Caco-2 (cell line): Measurements from ENCODE around the gene AIFM1. TPM values are rescaled to one million over a fixed set of nuclear protein-coding genes. Genes with fewer than 3 reads are reported as not detected.

Experiments
- BruUV-seq: library from RNA; stranded (reverse); fragments of 400-500 nt; replicated peaks from 2 replicates; lab custom pipeline; 2021; lab: Mats Ljungman, UMichigan
- CTCF ChIA-PET: fragments of 300-600 bp; sonication (Branson Sonifier 250); formaldehyde crosslinking; loops from one replicate; lab custom pipeline; 2022; ENCODE audit warnings: antibody characterized with exemption; lab: Charles Lee
- POLR2A ChIA-PET: fragments of 300-600 bp; sonication (Branson Sonifier 250); formaldehyde crosslinking; loops from one replicate; lab custom pipeline; 2022; ENCODE audit warnings: antibody characterized with exemption; lab: Charles Lee
- DNase-seq, 2 experiments: peaks; one replicate each; pipeline versions ENCODE4 v3.0.0 to v3.0.0-alpha.2; 2020 to 2022
- H3K27me3 ChIP-seq: replicated peaks from 2 replicates; pipeline ENCODE4 v1.6.0; 2011; ENCODE audit warnings: low read length; ENCODE audit not compliant: control insufficient read depth, insufficient read depth
- H3K36me3 ChIP-seq: 2 replicates; pipeline ENCODE4 v1.5.1; 2011; ENCODE audit warnings: low read length; ENCODE audit not compliant: control insufficient read depth, insufficient read depth
- H3K4me1 ChIP-seq: fragments of 250-450 bp; sonication (Bioruptor Pico); 2 replicates; pipeline ENCODE4 v1.5.1; 2020; ENCODE audit warnings: mild to moderate bottlenecking
- H3K4me3 ChIP-seq: 2 replicates; pipeline ENCODE4 v1.5.1; 2011; ENCODE audit warnings: low read depth, mild to moderate bottlenecking, control low read depth, low read length
- H3K9me3 ChIP-seq: fragments of 250-450 bp; sonication (Bioruptor Pico); 2 replicates; pipeline ENCODE4 v1.5.1; 2020; ENCODE audit warnings: mild to moderate bottlenecking, moderate library complexity
- H3K27ac Mint-ChIP-seq: one replicate; pipeline ENCODE4 v1.8.0; 2022; ENCODE audit warnings: mixed read lengths; ENCODE audit not compliant: unreplicated experiment
- H3K27me3 Mint-ChIP-seq: one replicate; pipeline ENCODE4 v1.8.0; 2022; ENCODE audit warnings: mixed read lengths; ENCODE audit not compliant: insufficient read depth, unreplicated experiment
- H3K36me3 Mint-ChIP-seq: one replicate; pipeline ENCODE4 v1.8.0; 2022; ENCODE audit warnings: mild to moderate bottlenecking, mixed read lengths; ENCODE audit not compliant: insufficient read depth, unreplicated experiment
- H3K4me1 Mint-ChIP-seq: one replicate; pipeline ENCODE4 v1.8.0; 2022; ENCODE audit warnings: low read depth, mixed read lengths; ENCODE audit not compliant: unreplicated experiment
- H3K4me3 Mint-ChIP-seq: one replicate; pipeline ENCODE4 v1.8.0; 2022; ENCODE audit warnings: mild to moderate bottlenecking, moderate library complexity, mixed read lengths; ENCODE audit not compliant: unreplicated experiment
- H3K9me3 Mint-ChIP-seq: one replicate; pipeline ENCODE4 v1.8.0; 2022; ENCODE audit warnings: mixed read lengths; ENCODE audit not compliant: unreplicated experiment
- intact Hi-C: fragments of 100-400 bp; cut with micrococcal nuclease; formaldehyde crosslinking; loops from one replicate; pipeline ENCODE4 v1.10.0; 2022; ENCODE audit not compliant: unreplicated experiment
- total RNA-seq: library from RNA; stranded (reverse); gene quantifications from 2 replicates; pipeline ENCODE4 v1.2.3, GENCODE V29; 2022
- TF ChIP-seq, protein P1 (sequence below), 2 experiments: fragments of 200-600 bp in 1 of 2; IDR thresholded peaks; 1 replicate in 1 of 2; 2 replicates in 1 of 2; pipeline versions ENCODE4 v1.5.1 to v1.8.0; 2011 to 2022; ENCODE audit warnings: antibody characterized with exemption in 1 of 2, control low read depth in 1 of 2, inconsistent platforms in 1 of 2, low read depth in 1 of 2, low read length in 1 of 2, mild to moderate bottlenecking in 1 of 2, moderate library complexity in 1 of 2; ENCODE audit not compliant: insufficient read depth in 1 of 2, severe bottlenecking in 1 of 2, unreplicated experiment in 1 of 2

AIFM1 gene
- total RNA-seq, 1 experiment from 2014 or later: 53.0 TPM

DNA sequence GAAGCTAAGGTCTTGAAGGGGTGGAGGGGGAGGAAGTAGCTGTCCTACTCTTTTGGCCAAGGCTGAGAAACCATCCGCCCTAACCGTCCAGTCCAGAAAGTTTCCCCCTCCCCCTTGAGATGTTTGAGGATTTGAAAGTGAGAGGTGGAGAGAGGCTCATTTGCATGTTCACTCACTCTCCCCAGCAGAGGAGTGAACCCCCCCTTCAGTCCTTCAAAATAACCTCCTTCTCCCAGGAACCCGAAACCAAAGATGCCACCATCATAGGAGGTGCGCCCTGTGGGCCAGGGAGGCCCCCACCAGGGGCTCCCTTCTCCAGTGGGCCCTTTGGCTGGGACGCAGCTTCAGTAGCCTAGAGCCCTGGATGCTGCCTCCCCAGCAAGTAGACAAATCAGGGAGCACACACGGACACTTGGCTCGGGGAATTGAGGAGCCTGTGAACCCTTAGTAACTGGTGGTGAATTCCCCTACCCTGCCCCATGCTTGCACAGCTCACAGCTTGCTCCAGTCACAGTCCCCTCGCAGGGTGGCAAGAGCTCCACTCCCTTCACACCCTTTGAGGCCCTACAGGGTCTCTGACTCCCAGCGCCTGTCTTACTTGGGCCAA lies 80.9 kb downstream of the AIFM1 start:
- intact Hi-C loops: no loop called here
- Histone ChIP-seq H3K9me3 (no peaks in the 10 kb centered on the region), H3K4me3 (no peak overlapping the region), H3K27me3 (no peaks in the 10 kb centered on the region), H3K36me3 (no peaks in the 10 kb centered on the region; the same call in none of the 2 replicates), H3K4me1 (no peaks in the 10 kb centered on the region)
- ChIA-PET CTCF (no interaction called here), POLR2A (no interaction called here)
- TF ChIP-seq, protein P1, sequence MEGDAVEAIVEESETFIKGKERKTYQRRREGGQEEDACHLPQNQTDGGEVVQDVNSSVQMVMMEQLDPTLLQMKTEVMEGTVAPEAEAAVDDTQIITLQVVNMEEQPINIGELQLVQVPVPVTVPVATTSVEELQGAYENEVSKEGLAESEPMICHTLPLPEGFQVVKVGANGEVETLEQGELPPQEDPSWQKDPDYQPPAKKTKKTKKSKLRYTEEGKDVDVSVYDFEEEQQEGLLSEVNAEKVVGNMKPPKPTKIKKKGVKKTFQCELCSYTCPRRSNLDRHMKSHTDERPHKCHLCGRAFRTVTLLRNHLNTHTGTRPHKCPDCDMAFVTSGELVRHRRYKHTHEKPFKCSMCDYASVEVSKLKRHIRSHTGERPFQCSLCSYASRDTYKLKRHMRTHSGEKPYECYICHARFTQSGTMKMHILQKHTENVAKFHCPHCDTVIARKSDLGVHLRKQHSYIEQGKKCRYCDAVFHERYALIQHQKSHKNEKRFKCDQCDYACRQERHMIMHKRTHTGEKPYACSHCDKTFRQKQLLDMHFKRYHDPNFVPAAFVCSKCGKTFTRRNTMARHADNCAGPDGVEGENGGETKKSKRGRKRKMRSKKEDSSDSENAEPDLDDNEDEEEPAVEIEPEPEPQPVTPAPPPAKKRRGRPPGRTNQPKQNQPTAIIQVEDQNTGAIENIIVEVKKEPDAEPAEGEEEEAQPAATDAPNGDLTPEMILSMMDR (IDR thresholded peaks at IDR 0.05; ENCODE audit: insufficient read depth in 1 of 2, low read depth in 1 of 2, low read length in 1 of 2, severe bottlenecking in 1 of 2, unreplicated experiment in 1 of 2): no peak
- Mint-ChIP-seq H3K9me3 (no peaks in the 10 kb centered on the region), H3K4me1 (peaks cover 6% of the 10 kb centered on the region), H3K27ac (no peak overlapping the region), H3K27me3 (no peaks in the 10 kb centered on the region), H3K36me3 (peaks cover 23% of the 10 kb centered on the region), H3K4me3 (no peak overlapping the region)
- no TSS peak for BruUV-seq
- DNase-seq: no peak

DNA sequence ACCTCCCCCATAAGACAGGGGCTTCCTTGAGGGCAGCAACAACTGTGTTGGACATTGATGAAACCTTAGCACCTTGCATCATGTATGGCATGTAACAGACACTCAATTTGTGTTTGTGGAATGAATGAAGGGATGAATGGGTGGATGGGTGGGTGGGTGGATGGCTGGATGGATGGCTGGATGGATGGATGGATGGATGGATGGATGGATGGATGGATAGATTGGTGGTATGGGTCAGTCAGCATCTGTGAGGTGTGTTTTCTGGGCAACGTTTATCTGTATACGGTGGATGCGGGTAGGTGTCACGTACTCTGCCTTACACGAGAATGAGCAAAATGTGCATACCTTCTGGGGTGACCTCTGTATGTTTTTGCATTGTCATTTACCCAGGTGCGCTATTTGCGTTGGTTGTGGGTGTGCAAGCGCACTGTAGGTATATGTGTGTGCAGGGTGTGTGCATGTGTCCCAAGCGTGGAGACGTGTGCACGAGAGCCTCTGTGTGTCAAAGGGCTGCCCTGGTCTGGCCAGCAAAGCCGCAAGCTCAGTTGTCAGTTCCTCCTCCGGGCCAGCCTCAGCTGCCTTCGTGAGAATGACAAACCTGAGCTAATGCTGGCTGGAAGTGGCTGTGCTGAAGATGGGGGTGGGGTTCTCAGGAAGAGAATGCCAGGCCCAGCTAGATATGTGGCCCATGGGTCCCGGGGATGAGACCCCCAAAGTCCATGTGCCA lies 81.8 kb downstream of the AIFM1 start:
- ChIA-PET CTCF (no interaction called here), POLR2A (no interaction called here)
- H3K27ac Mint-ChIP-seq: no peak overlapping the region
- H3K36me3 Mint-ChIP-seq: peaks cover 22% of the 10 kb centered on the region
- H3K9me3 ChIP-seq: no peaks in the 10 kb centered on the region
- H3K27me3 ChIP-seq: no peaks in the 10 kb centered on the region
- no peaks in the 10 kb centered on the region for H3K9me3 Mint-ChIP-seq
- H3K36me3 ChIP-seq: no peaks in the 10 kb centered on the region; the same call in none of the 2 replicates
- intact Hi-C loops: no loop called here
- H3K4me1 ChIP-seq: no peaks in the 10 kb centered on the region
- no peak for DNase-seq
- H3K4me3 Mint-ChIP-seq: no peak overlapping the region
- BruUV-seq: no TSS peak
- peaks cover 6% of the 10 kb centered on the region for H3K4me1 Mint-ChIP-seq
- TF ChIP-seq, protein P1 (IDR thresholded peaks at IDR 0.05; ENCODE audit: insufficient read depth in 1 of 2, low read depth in 1 of 2, low read length in 1 of 2, severe bottlenecking in 1 of 2, unreplicated experiment in 1 of 2): no peak
- H3K4me3 ChIP-seq: no peak overlapping the region
- H3K27me3 Mint-ChIP-seq: no peaks in the 10 kb centered on the region

DNA sequence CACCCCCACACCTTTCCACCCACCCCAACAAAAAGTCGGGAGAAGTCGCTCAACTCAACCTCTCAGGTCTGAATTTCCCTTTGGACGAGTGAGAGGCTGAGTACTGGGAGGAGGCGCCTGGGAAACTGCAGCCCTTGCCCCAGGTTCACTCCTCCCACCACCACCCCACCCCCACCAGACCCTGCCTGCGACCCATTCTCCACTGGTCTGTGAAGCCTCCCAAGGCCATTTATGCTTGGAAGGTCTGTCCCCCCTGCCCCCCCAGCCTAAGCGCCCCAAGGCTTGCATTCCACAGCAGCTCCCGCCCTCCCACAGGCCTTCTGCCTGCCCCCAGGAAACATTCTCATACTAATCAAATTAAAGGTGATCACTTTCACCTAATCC lies 82.5 kb downstream of the AIFM1 start:
- no peaks in the 10 kb centered on the region; the same call in 1 of the 2 replicates for H3K36me3 ChIP-seq
- Mint-ChIP-seq H3K27me3 (no peaks in the 10 kb centered on the region), H3K27ac (no peak overlapping the region), H3K4me3 (no peak overlapping the region), H3K9me3 (no peaks in the 10 kb centered on the region), H3K36me3 (peaks cover 27% of the 10 kb centered on the region), H3K4me1 (peaks cover 6% of the 10 kb centered on the region)
- H3K4me1 ChIP-seq: no peaks in the 10 kb centered on the region
- H3K4me3 ChIP-seq: no peak overlapping the region
- no peaks in the 10 kb centered on the region for H3K27me3 ChIP-seq
- intact Hi-C loops: no loop called here
- TF ChIP-seq, protein P1 (IDR thresholded peaks at IDR 0.05; ENCODE audit: insufficient read depth in 1 of 2, low read depth in 1 of 2, low read length in 1 of 2, severe bottlenecking in 1 of 2, unreplicated experiment in 1 of 2): no peak
- no peaks in the 10 kb centered on the region for H3K9me3 ChIP-seq
- no peak for DNase-seq
- ChIA-PET POLR2A (no interaction called here), CTCF (interaction anchor here (0.5 kb wide), 1 partner anchor 33 kb away, joined by 6 read pairs; no protein-coding TSS in a partner anchor)
- BruUV-seq: no TSS peak
